Activated CD4-positive, alpha-beta T cell treated with anti-CD3 and anti-CD28 coated beads for 1 hour (primary cell): ENCODE measurements around the gene RPA1.

Experiments used
- DNase-seq: peaks from one replicate; pipeline ENCODE4 v3.0.0-alpha.2; 2020

Gene RPA1

DNA sequence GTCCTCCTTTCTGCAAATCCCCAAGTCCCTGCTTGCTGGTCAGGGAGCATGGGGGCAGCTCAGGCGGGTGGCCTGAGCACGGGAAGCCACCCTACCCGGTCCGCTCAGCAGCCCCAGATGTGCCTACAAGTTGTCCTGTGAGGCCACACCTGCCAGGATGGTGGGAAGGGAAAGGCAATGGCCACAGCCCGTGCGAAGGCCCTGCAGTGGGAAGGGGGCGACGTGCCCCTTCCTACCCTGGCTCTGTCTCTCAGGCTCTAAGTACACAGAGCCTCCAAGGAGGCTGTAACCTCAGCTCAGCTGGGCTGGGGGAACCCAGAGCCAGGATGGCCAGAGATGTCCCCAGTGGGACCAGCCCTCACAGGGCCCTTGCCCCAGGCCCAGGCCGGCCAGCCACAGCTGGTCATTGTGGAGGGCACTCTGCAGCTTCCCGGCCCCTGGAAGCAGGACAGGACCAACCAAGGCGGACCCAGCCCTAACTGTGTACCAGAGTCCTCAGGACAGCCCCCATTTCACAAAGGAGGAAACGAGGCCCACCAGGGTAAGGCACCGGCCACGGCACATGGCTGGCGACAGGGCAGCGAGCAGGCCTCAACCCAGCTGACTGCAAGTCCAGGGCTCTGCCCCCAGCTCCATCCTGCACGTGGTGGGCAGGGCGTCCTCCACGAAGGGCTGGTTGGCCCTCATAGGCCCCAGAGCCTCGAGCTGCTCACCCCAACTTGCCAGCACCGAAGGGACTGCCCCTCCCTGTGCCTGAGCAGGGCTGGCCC is 113.0 kb downstream of the RPA1 start:
- no peak for DNase-seq

DNA sequence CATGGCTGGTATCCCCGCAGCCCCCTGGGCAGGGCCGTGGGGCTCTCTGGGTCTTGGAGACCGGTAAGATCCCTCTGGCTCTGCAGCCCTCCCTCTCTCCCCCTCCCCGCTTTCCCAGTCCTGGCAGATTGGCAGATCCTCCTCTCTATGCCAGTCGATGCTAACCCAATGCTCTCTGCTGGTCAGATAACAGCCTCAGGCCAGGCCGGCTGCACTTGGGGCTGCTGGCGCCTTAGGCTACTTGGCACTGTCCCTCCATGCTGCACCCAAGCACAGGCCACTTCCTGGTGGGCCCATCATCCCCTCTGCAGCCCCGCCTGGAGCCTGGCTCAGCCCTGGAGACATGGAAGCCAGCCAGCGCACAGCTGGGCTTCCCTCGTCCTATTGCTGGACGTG is 113.6 kb downstream of the RPA1 start:
- no peak for DNase-seq

GRCh38 chr17:1945621-1946020 is 115.8 kb downstream of the RPA1 start:
- no peak for DNase-seq

- DNase-seq: no peak
Observed at GRCh38 chr17:1946021-1946932, 116.5 kb downstream of the RPA1 start.

DNA sequence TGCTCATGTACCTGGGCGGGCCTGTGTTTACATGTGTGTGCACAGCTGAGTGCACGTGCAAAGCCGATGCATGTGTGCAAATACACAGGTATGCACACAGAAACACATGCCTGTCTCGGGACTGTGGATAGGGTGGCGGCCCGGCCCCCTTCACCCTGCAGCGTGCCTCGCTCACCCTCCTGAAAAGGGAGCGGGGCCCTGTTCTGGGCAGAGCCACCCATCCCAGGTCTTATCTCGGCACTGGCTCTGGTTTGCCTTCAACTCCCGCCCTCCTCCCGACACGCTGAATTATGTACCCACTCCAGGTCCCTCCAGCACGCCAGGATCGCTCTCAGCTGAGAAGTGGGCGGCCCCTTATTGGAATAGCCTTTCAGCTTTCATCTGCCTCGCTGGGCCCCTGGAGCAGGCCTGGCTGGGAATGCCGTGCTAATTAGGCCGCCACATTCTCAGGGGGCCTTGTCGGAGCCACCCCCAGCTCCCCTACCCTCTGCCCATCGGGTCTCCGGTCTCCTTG is 117.5 kb downstream of the RPA1 start:
- DNase-seq: no peak

- no peak for DNase-seq
Observed at GRCh38 chr17:1947743-1948516, 118.1 kb downstream of the RPA1 start.

GRCh38 chr17:1948517-1948825 is 118.7 kb downstream of the RPA1 start:
- no peak for DNase-seq
